Mesodermal cell (in vitro differentiated cells): ENCODE data around the gene IPO11.
"Not testable (repeated sequence)": the region's sequence is repeated elsewhere in the genome, so short reads cannot be mapped to it uniquely, and the experiment has no call there.

Experiments
- H3K27ac ChIP-seq: 2 replicates; pipeline ENCODE4 v1.7.0; 2013; ENCODE audit warnings: mild to moderate bottlenecking, low read depth, low read length, moderate library complexity; ENCODE audit not compliant: severe bottlenecking
- H3K36me3 ChIP-seq: 2 replicates; pipeline ENCODE4 v1.7.1; 2013; ENCODE audit warnings: mild to moderate bottlenecking, low read length, moderate library complexity; ENCODE audit not compliant: control insufficient read depth, insufficient read depth
- H3K4me1 ChIP-seq: one replicate; pipeline ENCODE4 v1.7.1; 2013; ENCODE audit warnings: mild to moderate bottlenecking, low read length; ENCODE audit not compliant: insufficient read depth, control insufficient read depth, poor library complexity, severe bottlenecking
- H3K4me3 ChIP-seq: 2 replicates; pipeline ENCODE4 v1.7.0; 2013; ENCODE audit warnings: low read length, control low read depth, mild to moderate bottlenecking; ENCODE audit not compliant: insufficient read depth, poor library complexity, severe bottlenecking; ENCODE audit errors: extremely low read depth
- H3K9me3 ChIP-seq: 2 replicates; pipeline ENCODE4 v1.7.1; 2013; ENCODE audit warnings: mild to moderate bottlenecking, low read length, moderate library complexity; ENCODE audit not compliant: control insufficient read depth
- WGBS, 2 experiments: methylation state at CpG; one replicate each; pipeline ENCODE4 v1.1.5; 2013; ENCODE audit warnings: missing lambda C conversion rate in 2 of 2; ENCODE audit not compliant: insufficient coverage in 2 of 2; 5-methylcytosine and 5-hydroxymethylcytosine counted together

IPO11 gene

GRCh38 chr5:62657772-62658171, 245.2 kb downstream of the IPO11 start:
- H3K4me3 ChIP-seq, H3K27ac ChIP-seq, H3K36me3 ChIP-seq, H3K4me1 ChIP-seq: not testable (repeated sequence)
- H3K9me3 ChIP-seq, result peaks cover 11% of the 10 kb centered on the region

GRCh38 chr5:62661126-62661525, 248.6 kb downstream of the IPO11 start:
- no peak overlapping the region for H3K4me3 ChIP-seq
- no peaks in the 10 kb centered on the region for H3K36me3 ChIP-seq
- H3K9me3 ChIP-seq, result no peaks in the 10 kb centered on the region
- WGBS, 2 experiments, result 91% methylated on average over 6 to 8 of the region's 8 CpGs
- H3K27ac ChIP-seq, result no peak overlapping the region
- H3K4me1 ChIP-seq, result no peaks in the 10 kb centered on the region

- no peaks in the 10 kb centered on the region for H3K36me3 ChIP-seq
- WGBS, 2 experiments, result 83 to 86% methylated on average over 1 of the region's 2 CpGs
- H3K9me3 ChIP-seq, result no peaks in the 10 kb centered on the region
- no peak overlapping the region for H3K4me3 ChIP-seq
- no peak overlapping the region for H3K27ac ChIP-seq
- no peaks in the 10 kb centered on the region for H3K4me1 ChIP-seq
Measured at GRCh38 chr5:62662521-62662920, 250.0 kb downstream of the IPO11 start.

GRCh38 chr5:62671479-62671878, 258.9 kb downstream of the IPO11 start:
- no peaks in the 10 kb centered on the region for H3K36me3 ChIP-seq
- 83% methylated on average over 1 of the region's 1 CpG; no CpG with 5 or more reads in 1 of the 2 experiments for WGBS, 2 experiments
- no peak overlapping the region for H3K27ac ChIP-seq
- H3K4me1 ChIP-seq, result no peaks in the 10 kb centered on the region
- H3K9me3 ChIP-seq, result no peaks in the 10 kb centered on the region
- H3K4me3 ChIP-seq, result no peak overlapping the region

- H3K27ac ChIP-seq, H3K9me3 ChIP-seq, H3K4me3 ChIP-seq, H3K4me1 ChIP-seq, H3K36me3 ChIP-seq: not testable (repeated sequence)
Measured at GRCh38 chr5:62676596-62676995, 264.0 kb downstream of the IPO11 start.
